Effector memory CD4-positive, alpha-beta T cell (primary cell): ENCODE data around the gene LRTM2.

ENCODE experiments used
- DNase-seq, 3 donors: peaks; one replicate each; pipeline ENCODE4 v3.0.0-alpha.2; 2020
- H3K27ac ChIP-seq: 2 replicates; pipeline ENCODE4 v1.7.0; 2013; ENCODE audit warnings: mild to moderate bottlenecking, low read length, moderate library complexity; ENCODE audit not compliant: insufficient read depth, poor library complexity, severe bottlenecking
- H3K27me3 ChIP-seq: replicated peaks from 2 replicates; pipeline ENCODE4 v1.7.0; 2013; ENCODE audit warnings: mild to moderate bottlenecking, low read length; ENCODE audit not compliant: insufficient read depth, control insufficient read depth, poor library complexity, severe bottlenecking
- H3K36me3 ChIP-seq: 2 replicates; pipeline ENCODE4 v1.7.0; 2013; ENCODE audit warnings: mild to moderate bottlenecking, low read length, moderate library complexity; ENCODE audit not compliant: control insufficient read depth, insufficient read depth
- H3K4me1 ChIP-seq: 2 replicates; pipeline ENCODE4 v1.7.0; 2013; ENCODE audit warnings: low read length, mild to moderate bottlenecking; ENCODE audit not compliant: control insufficient read depth, insufficient read depth, poor library complexity, severe bottlenecking
- H3K4me3 ChIP-seq: 2 replicates; pipeline ENCODE4 v1.7.0; 2013; ENCODE audit warnings: low read length, low read depth, mild to moderate bottlenecking; ENCODE audit not compliant: insufficient read depth, poor library complexity, severe bottlenecking
- H3K9me3 ChIP-seq: 2 replicates; pipeline ENCODE4 v1.7.0; 2013; ENCODE audit warnings: mild to moderate bottlenecking, low read length, moderate library complexity; ENCODE audit not compliant: control insufficient read depth

The LRTM2 gene

DNA sequence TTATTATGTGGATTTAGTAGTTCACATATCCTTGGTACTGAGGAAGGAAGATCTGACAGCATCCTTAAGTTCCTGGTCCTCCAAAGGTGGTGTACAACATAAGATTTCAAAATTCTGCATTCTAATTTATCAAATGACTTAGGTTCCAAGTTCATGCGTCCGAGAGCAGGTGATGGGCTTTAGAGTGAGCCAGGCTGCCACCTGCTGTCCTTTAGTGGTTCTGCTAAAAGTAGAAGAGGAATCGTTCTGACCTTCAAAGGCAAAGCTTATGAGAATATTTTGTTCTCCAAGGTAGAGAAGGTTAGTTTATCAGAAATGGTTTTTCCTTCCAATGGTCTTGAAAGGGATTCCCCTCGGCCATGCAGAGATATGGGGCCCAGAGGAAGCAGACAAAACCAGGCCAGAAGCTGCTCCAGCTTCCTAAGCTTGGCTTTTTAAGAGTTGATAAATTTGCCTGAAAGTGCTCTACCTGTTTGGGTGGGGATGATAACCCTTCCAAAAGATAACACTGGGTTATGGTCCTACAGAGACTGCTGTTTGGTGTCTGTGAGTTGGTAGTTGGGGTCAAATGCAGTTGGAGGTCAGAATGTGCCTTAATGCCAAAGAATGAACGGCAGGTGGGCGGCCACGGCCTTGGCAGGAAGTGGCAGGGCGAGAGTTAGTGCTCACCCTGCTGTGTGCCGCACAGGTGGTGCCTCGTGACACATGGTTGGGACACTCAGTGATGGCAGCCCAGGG lies 29.1 kb upstream of the LRTM2 start:
- DNase-seq = peak; percentile 31 to 53 (median 38)
- Histone ChIP-seq H3K4me1 (peaks cover 6% of the 10 kb centered on the region), H3K4me3 (no peak overlapping the region), H3K27ac (no peak overlapping the region), H3K36me3 (peaks cover 4% of the 10 kb centered on the region), H3K9me3 (no peaks in the 10 kb centered on the region), H3K27me3 (no peaks in the 10 kb centered on the region)

DNA sequence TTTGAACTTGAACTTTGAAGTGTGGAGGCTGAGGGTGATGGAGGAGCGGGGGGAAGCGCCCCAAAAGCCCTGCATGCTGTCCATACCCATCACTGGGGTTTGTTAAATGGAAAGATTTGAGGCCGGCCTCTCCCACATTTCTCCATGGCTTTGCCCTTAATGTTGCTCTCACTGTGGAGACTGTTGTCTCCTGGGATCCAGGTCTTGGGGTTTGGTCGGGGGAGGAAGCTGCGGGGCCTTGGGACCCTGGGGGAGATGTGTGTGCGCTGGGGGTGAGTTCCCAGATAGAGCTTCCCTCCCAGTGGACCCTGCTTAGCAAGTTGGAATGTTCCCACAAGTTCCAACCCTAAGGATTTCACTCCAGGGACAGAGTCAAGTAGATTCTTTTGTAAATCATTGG lies 28.0 kb upstream of the LRTM2 start:
- DNase-seq = no peak
- Histone ChIP-seq H3K27ac (no peak overlapping the region), H3K36me3 (no peaks in the 10 kb centered on the region), H3K4me1 (peaks cover 16% of the 10 kb centered on the region), H3K9me3 (no peaks in the 10 kb centered on the region), H3K4me3 (no peak overlapping the region), H3K27me3 (no peaks in the 10 kb centered on the region)

DNA sequence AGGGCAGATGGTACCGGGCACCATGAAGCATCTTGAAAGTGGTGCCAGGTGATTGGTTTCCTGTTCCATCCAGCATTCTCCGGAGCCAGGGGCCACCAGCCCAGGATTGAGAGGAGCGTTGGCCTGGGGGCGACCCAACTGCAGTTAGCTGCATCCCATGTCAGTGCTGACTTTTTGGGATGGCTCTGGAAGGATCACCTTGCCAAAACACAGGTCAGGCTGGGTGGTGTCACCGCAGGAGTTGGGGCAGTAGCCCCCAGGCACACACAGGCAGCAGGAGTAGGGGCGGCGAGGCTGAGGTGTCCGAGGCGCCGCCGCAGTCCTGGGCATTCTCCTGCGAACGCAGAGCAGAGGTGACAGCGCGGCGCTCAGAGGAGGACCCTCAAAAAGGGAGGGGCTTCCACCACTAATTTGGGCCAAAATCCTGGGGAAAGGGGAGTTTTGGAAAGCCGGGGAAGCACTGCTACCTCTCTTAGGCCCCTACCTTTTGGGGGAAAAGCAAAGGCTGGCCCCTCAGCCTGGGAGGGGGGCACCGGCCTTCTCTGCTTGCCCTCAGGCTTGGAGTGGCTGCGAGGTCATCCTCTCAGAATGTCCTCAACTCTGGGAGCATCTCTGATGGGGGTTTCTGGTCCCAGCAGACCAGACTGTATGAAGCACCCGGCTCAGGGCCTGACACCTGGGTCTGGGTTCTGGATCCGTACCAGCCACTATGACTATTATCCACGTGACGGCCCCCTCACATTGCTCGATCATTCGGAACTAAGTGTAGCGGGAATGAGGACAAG lies 26.7 kb upstream of the LRTM2 start:
- Histone ChIP-seq H3K9me3 (no peaks in the 10 kb centered on the region), H3K4me3 (no peak overlapping the region), H3K27me3 (no peaks in the 10 kb centered on the region), H3K36me3 (no peaks in the 10 kb centered on the region), H3K27ac (no peak overlapping the region), H3K4me1 (peaks cover 19% of the 10 kb centered on the region)
- DNase-seq = no peak

DNA sequence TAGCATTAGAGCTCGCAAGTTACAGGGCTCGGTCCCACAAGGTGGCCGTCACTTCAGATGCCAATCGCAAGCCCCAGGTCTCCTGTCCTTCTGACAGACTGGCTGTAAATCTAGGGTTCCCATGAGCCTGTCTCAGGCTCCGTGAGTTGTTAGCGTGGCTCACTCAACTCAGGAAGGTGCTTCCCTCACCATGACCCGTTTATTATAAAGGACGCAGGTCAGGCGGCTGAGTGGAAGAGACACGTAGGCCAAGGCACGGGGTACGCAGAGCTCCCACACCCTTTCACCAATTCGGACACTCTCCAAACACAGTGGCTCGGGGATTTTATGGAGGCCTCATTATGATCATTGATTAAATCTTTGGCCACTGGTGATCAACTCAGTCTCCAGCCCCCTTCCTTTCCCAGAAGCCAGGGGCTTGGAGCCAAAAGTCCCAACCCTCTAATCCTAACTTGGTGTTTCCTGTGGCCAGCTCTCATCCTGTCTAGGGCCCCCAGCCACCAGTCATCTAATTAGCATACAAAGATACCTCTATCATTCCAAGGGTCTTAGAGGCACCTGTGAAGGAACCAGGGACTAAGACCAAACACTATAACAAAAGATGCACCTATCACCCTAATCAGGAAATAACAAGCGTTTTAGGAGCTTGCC lies 25.8 kb upstream of the LRTM2 start:
- H3K27ac ChIP-seq = no peak overlapping the region
- peaks cover 19% of the 10 kb centered on the region for H3K4me1 ChIP-seq
- no peaks in the 10 kb centered on the region for H3K27me3 ChIP-seq
- H3K4me3 ChIP-seq = no peak overlapping the region
- no peaks in the 10 kb centered on the region for H3K9me3 ChIP-seq
- no peaks in the 10 kb centered on the region for H3K36me3 ChIP-seq
- no peak for DNase-seq

DNA sequence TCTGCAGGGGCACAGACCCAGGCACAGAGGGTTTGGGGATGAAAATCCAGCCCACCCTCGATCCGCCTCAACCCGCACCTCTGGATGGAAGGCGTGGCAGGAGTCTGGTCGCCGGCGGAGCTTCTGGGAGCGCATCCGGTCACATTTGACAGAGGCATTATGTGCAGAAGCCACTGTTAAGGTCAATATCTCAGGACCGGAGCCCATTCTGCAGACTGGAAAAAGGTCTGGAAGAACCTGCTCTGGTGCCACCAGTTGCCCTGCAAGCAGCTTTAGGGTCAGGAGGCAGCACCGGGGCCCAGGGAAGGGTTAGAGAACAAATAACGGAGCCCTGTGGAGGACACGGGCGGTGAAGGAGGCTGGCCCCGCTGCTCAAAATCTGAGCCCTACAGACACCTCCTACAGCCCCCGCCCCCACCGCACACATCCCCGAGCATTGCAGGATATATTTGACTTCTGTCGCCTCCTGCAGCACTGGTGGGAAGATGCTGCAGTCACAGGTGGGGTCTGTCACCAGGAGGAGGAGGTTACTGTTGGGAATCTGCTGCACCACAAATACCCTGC lies 25.1 kb upstream of the LRTM2 start:
- no peak for DNase-seq
- Histone ChIP-seq H3K4me1 (peaks cover 19% of the 10 kb centered on the region), H3K36me3 (no peaks in the 10 kb centered on the region), H3K27me3 (no peaks in the 10 kb centered on the region), H3K27ac (no peak overlapping the region), H3K4me3 (no peak overlapping the region), H3K9me3 (no peaks in the 10 kb centered on the region)

DNA sequence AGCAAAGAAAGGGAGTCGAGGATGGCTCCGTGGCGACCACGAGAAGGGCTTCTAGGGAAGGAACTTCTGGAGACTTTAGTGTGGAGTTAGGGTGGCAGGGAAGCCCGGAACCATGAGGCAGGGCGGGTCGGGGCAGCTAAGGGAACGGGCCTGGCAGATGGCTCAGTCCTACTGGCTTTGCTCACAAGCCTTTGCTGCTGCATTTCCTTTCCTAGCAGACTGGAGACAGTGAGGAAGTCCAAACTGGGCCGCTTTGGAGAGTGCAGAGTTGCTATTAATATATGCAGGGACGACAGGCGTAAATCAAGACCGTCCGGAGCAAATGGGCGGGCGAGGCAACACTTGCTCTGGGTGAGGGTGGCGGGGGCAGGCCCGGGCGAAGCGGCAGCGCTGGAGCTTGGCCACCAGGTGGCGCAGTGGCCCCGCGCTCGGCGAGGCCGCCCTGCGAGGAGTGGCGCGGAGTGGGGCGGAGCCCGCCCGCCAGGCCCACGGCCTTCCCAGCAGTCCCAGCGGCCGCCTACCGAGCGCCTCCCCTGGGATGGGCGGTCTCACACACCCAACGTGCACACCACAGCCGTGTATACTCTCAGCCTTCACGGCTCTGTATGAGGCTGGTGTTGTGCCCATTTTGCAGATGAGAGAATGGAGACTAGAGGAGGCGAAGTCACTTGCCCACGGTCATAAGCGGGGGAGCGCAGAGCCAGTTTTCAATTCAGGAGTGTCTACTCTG lies 24.4 kb upstream of the LRTM2 start:
- DNase-seq = peak; percentile 88 to 89 (median 88)
- peaks cover 19% of the 10 kb centered on the region for H3K4me1 ChIP-seq
- H3K4me3 ChIP-seq = peak overlapping the region; percentile 64
- peak overlapping the region; percentile 85 for H3K27ac ChIP-seq
- H3K36me3 ChIP-seq = no peaks in the 10 kb centered on the region
- no peaks in the 10 kb centered on the region for H3K9me3 ChIP-seq
- H3K27me3 ChIP-seq = no peaks in the 10 kb centered on the region

DNA sequence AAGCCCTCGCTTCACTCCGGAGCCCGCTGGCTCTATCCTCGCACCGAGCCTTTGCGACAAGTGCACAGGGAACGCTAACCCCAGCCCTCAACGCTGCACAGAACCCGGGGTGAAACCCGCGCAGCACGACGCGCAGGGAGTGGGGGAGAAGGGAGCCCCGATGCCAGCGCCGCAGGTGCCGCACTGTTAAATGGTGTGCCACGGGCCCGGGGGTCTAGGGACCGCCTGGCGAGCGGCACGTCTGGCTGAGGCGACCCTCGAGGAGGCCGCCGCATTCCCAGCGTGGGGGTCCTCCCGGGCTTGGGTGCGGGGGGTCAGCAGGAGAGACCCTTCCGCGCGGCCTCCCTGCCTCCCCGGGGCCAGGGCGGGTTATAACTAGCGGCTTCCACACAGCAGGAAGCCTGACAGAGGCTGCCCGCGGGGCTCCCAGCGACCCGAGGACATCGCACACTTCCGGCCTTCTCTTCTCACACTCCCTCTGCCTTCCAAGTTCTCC lies 23.8 kb upstream of the LRTM2 start:
- Histone ChIP-seq H3K27ac (peak overlapping the region; percentile 85), H3K9me3 (no peaks in the 10 kb centered on the region), H3K4me3 (peak overlapping the region; percentile 64), H3K4me1 (peaks cover 15% of the 10 kb centered on the region), H3K36me3 (no peaks in the 10 kb centered on the region), H3K27me3 (no peaks in the 10 kb centered on the region)
- DNase-seq = peak in 1 of 3 donors; percentile 38

DNA sequence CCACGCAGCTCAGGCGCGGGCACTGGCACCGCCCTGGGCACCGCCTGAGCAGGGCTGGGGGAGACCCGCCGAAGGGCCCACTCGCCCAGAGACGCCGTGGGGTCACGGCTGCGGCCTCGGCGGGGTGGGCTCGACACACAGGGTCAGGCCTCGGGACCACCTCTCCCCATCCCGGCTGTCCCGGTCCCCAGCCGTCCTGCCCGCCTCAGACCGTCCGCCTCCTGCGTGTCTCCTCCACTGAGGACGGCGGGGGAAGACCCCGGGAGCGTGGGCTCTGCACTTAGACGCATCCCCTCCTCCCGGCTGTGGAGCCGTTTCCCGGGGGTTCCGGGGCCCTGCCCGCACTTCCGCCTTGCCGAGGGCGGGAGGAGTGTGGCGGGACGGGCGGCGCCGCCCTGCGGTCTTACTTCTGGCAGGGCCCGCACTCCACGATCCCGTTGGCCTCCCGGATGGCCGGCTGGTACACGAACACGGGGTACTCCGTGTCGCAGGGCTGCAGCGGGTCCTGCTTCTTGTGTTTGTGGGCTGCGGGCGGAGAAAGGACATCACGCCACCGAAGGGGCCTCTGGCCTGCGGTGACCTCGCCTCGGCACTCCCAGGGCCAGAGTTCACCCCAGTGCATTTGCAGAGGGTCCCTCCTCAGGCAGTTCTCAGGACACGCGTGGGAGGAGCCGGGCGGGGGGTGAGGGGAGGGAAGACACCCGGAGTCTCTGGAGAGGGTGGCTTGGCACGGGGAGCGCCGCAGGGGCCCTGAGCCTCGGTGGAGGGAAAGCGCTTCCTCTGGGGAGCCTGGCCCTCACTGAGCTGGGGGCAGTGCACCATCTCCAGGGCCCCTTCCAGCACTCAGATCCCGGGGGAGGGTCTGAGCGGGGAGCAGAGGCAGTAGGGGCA lies 23.1 kb upstream of the LRTM2 start:
- H3K27ac ChIP-seq = peak overlapping the region; percentile 85
- no peaks in the 10 kb centered on the region for H3K27me3 ChIP-seq
- peak; percentile 44 to 64 (median 49) for DNase-seq
- peak overlapping the region; percentile 64 for H3K4me3 ChIP-seq
- no peaks in the 10 kb centered on the region for H3K9me3 ChIP-seq
- no peaks in the 10 kb centered on the region for H3K36me3 ChIP-seq
- peaks cover 13% of the 10 kb centered on the region for H3K4me1 ChIP-seq
